ENCODE results near the gene DCLRE1A.

DCLRE1A gene

GRCh38 chr10:113866551-113867394 lies 12.9 kb upstream of the DCLRE1A start:
- H4K20me1 ChIP-seq (ENCODE audit: insufficient read depth, low read length) = peaks cover 3% of the 10 kb centered on the region; the same call in 1 of the 2 replicates
- peaks cover 45% of the 10 kb centered on the region for H3K79me2 ChIP-seq (ENCODE audit: insufficient read depth, low read length)
- no peak overlapping the region for H3K4me3 ChIP-seq (ENCODE audit: low read depth in 1 of 2, low read length in 2 of 2)
- no peak overlapping the region for H2AFZ ChIP-seq (ENCODE audit: low read depth, low read length)
- H3K9me3 ChIP-seq (ENCODE audit: insufficient read depth, low read length, severe bottlenecking) = peaks cover under 1% of the 10 kb centered on the region
- no peak overlapping the region for H3K4me2 ChIP-seq (ENCODE audit: insufficient read depth, low read length)
- ATAC-seq (ENCODE audit: insufficient read depth, low read depth) (no peak), DNase-seq (no peak)
- peaks cover 28% of the 10 kb centered on the region; the same call in 1 of the 2 replicates for H3K36me3 ChIP-seq (ENCODE audit: insufficient read depth, low read length)
- no peak overlapping the region for H3K9ac ChIP-seq (ENCODE audit: low read depth, low read length)
- no peaks in the 10 kb centered on the region for H3K27me3 ChIP-seq (ENCODE audit: insufficient read depth, low read length, poor library complexity)
- H3K27ac ChIP-seq (ENCODE audit: low read length) = no peak overlapping the region
- H3K4me1 ChIP-seq (ENCODE audit: insufficient read depth, low read length) = no peaks in the 10 kb centered on the region
- no peak for TF ChIP-seq CTCF (IDR thresholded peaks at IDR 0.05; ENCODE audit: borderline replicate concordance, extremely low read depth, low read length, poor library complexity, severe bottlenecking)
- TF ChIP-seq EZH2 (IDR thresholded peaks at IDR 0.05; ENCODE audit: borderline replicate concordance, low read depth, low read length, severe bottlenecking) = no peak

GRCh38 chr10:113865901-113866300 lies 12.0 kb upstream of the DCLRE1A start:
- H3K4me3 ChIP-seq (ENCODE audit: low read depth in 1 of 2, low read length in 2 of 2) = no peak overlapping the region
- H3K79me2 ChIP-seq (ENCODE audit: insufficient read depth, low read length) = peaks cover 40% of the 10 kb centered on the region
- ATAC-seq (ENCODE audit: insufficient read depth, low read depth) (no peak), DNase-seq (no peak)
- H3K4me1 ChIP-seq (ENCODE audit: insufficient read depth, low read length) = no peaks in the 10 kb centered on the region
- TF ChIP-seq EZH2 (IDR thresholded peaks at IDR 0.05; ENCODE audit: borderline replicate concordance, low read depth, low read length, severe bottlenecking) (no peak), CTCF (IDR thresholded peaks at IDR 0.05; ENCODE audit: borderline replicate concordance, extremely low read depth, low read length, poor library complexity, severe bottlenecking) (no peak)
- peaks cover 35% of the 10 kb centered on the region for H3K36me3 ChIP-seq (ENCODE audit: insufficient read depth, low read length)
- no peak overlapping the region for H3K27ac ChIP-seq (ENCODE audit: low read length)
- peaks cover 3% of the 10 kb centered on the region; the same call in 1 of the 2 replicates for H4K20me1 ChIP-seq (ENCODE audit: insufficient read depth, low read length)
- no peak overlapping the region for H2AFZ ChIP-seq (ENCODE audit: low read depth, low read length)
- H3K27me3 ChIP-seq (ENCODE audit: insufficient read depth, low read length, poor library complexity) = no peaks in the 10 kb centered on the region
- no peaks in the 10 kb centered on the region for H3K9me3 ChIP-seq (ENCODE audit: insufficient read depth, low read length, severe bottlenecking)
- no peak overlapping the region for H3K4me2 ChIP-seq (ENCODE audit: insufficient read depth, low read length)
- H3K9ac ChIP-seq (ENCODE audit: low read depth, low read length) = no peak overlapping the region

GRCh38 chr10:113859261-113859660 lies 5.4 kb upstream of the DCLRE1A start:
- Histone ChIP-seq H3K27ac (ENCODE audit: low read length) (no peak overlapping the region), H3K36me3 (ENCODE audit: insufficient read depth, low read length) (peaks cover 47% of the 10 kb centered on the region), H3K79me2 (ENCODE audit: insufficient read depth, low read length) (peaks cover 53% of the 10 kb centered on the region), H3K4me2 (ENCODE audit: insufficient read depth, low read length) (no peak overlapping the region), H3K27me3 (ENCODE audit: insufficient read depth, low read length, poor library complexity) (no peaks in the 10 kb centered on the region), H4K20me1 (ENCODE audit: insufficient read depth, low read length) (no peaks in the 10 kb centered on the region), H3K9me3 (ENCODE audit: insufficient read depth, low read length, severe bottlenecking) (no peaks in the 10 kb centered on the region), H3K9ac (ENCODE audit: low read depth, low read length) (no peak overlapping the region), H3K4me3 (ENCODE audit: low read depth in 1 of 2, low read length in 2 of 2) (no peak overlapping the region), H3K4me1 (ENCODE audit: insufficient read depth, low read length) (peaks cover 26% of the 10 kb centered on the region), H2AFZ (ENCODE audit: low read depth, low read length) (no peak overlapping the region)
- ATAC-seq (ENCODE audit: insufficient read depth, low read depth) = no peak
- no peak for TF ChIP-seq EZH2 (IDR thresholded peaks at IDR 0.05; ENCODE audit: borderline replicate concordance, low read depth, low read length, severe bottlenecking)
- TF ChIP-seq CTCF (IDR thresholded peaks at IDR 0.05; ENCODE audit: borderline replicate concordance, extremely low read depth, low read length, poor library complexity, severe bottlenecking) = no peak
- no peak for DNase-seq

Measured in DND-41 (cell line).